T1000 (cell line): Measurements from ENCODE around the gene TANGO2.
"Not testable (repeated sequence)": the region's sequence is repeated elsewhere in the genome, so short reads cannot be mapped to it uniquely, and the experiment has no call there.

Experiments
- DNase-seq: peaks from one replicate; lab custom pipeline; 2025; ENCODE audit warnings: mixed read lengths; lab: John Stamatoyannopoulos, UW

The TANGO2 gene

GRCh38 chr22:20064545-20065262, 43.8 kb downstream of the TANGO2 start:
- DNase-seq = no peak

GRCh38 chr22:20065896-20066616, 45.1 kb downstream of the TANGO2 start:
- DNase-seq = no peak

DNA sequence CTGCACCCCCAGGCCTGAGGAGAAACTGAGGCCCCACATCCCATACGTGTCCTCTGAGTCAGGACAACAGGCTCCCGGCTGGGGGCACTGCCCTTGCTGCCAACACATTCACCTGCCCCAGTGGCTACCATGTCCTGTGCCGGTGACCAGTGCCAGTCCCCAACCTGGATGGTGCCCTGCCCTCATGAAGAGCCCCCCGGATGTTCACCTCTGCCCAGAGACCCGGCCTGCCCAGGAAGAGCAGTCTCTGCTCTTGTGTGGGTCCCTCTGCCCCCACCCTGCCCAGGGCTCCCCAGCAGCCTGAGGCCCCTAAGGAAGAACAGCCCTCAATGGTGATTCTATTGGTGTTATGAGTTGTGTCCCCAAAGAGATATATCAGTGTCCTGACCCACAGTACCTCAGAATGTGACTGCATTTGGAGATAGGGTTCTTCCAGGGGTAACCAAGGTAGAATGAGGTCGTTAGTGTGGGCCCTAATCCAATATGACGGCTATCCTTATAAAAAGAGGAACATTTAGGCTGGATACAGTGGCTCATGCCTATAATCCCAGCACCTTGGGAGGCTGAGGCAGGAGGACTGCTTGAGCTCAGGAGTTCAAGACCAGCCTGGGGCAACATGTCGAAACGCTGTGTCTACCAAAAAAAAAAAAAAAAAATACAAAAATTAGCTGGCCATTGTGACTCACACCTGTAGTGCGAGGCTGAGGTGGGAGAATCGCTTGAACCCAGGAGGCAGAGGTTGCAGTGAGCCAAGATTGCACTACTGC, 45.9 kb downstream of the TANGO2 start:
- DNase-seq = no peak

- not testable (repeated sequence) for DNase-seq
Observed at GRCh38 chr22:20067384-20067682, 46.4 kb downstream of the TANGO2 start.

- DNase-seq = no peak
Observed at GRCh38 chr22:20068640-20069039, 47.7 kb downstream of the TANGO2 start.

- DNase-seq = no peak
Observed at GRCh38 chr22:20069331-20070042, 48.6 kb downstream of the TANGO2 start.

GRCh38 chr22:20071524-20071972, 50.6 kb downstream of the TANGO2 start:
- DNase-seq = no peak

- DNase-seq = no peak
Observed at GRCh38 chr22:20076627-20077172, 55.8 kb downstream of the TANGO2 start.

GRCh38 chr22:20079745-20080444, 59.0 kb downstream of the TANGO2 start, which contains the start of gene DGCR8:
Gene DGCR8, plus strand, starts transcription at chr22:20080241. Its CDS starts 5,723 bp downstream, at chr22:20085964.
- DNase-seq = peak; percentile 91

- peak; percentile 61 for DNase-seq
Observed at GRCh38 chr22:20080445-20080775, 59.5 kb downstream of the TANGO2 start.

DNA sequence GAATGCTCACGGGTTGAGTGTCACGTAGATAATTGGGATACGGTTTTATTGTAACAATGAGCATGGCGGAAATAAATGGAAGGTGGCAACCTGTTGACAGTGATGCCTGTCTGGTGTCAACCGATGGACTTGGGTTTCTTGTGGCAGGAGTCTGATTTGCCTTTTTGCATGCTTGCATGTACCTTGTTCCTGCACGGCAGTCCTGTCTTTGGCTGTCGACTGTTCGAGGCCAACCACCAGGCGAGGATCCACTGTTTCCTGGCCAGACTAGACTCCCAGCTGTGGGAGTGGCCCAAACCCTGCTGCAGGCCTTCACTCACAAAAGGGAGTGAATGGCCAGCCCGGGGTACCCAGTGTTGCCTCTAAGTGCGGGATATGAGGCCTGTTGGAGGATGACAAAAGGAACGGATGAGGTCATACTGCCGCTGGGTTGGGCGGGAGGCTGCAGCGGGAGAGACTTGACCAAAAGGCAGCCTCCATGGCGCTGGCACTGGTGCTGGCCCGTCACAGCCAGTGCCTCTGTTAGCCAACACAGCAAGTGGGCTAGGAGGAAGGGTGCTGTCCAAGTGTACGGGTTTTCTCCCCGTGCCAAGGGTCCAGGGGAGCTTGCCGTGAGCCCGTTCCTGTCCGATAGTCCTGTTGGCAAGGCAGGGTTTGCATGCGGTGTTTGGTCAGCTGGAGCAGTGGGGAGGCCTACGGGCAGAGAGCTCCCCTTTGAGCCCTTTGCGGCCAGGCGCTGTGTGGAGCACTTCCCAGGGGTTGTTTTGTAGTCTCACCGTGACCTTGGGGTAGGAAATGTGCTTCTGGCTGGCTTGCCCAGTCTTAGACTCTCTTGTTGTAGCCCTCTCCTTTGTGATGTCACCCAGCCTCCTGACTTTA, 60.1 kb downstream of the TANGO2 start:
- DNase-seq = peak; percentile 48

GRCh38 chr22:20083157-20083890, 62.4 kb downstream of the TANGO2 start:
- no peak for DNase-seq

GRCh38 chr22:20083891-20084546, 63.1 kb downstream of the TANGO2 start:
- DNase-seq = no peak

GRCh38 chr22:20084547-20085413, 63.9 kb downstream of the TANGO2 start:
- DNase-seq = no peak

GRCh38 chr22:20085651-20086050, 64.7 kb downstream of the TANGO2 start:
- DNase-seq = no peak

GRCh38 chr22:20086101-20086599, 65.2 kb downstream of the TANGO2 start:
- no peak for DNase-seq

GRCh38 chr22:20086763-20087162, 65.9 kb downstream of the TANGO2 start:
- no peak for DNase-seq
